Activated T-cell treated with anti-CD3 and anti-CD28 coated beads, Interleukin-2, amount 50 U/mL, for 24 hours (primary cell): ENCODE measurements around the gene CDH12.
"Not testable (repeated sequence)": the region's sequence is repeated elsewhere in the genome, so short reads cannot be mapped to it uniquely, and the experiment has no call there.

Experiments
- DNase-seq: peaks from one replicate; pipeline ENCODE4 v3.0.0-alpha.2; 2020
- H3K27ac Mint-ChIP-seq: 2 replicates; pipeline ENCODE4 v1.8.0; 2020; ENCODE audit warnings: mild to moderate bottlenecking, mixed read lengths
- H3K27me3 Mint-ChIP-seq: 2 replicates; pipeline ENCODE4 v1.8.0; 2020; ENCODE audit warnings: mixed read lengths
- H3K36me3 Mint-ChIP-seq: 2 replicates; pipeline ENCODE4 v1.8.0; 2020; ENCODE audit warnings: low read depth, mixed read lengths
- H3K4me1 Mint-ChIP-seq: 2 replicates; pipeline ENCODE4 v1.8.0; 2020; ENCODE audit warnings: low read depth, mixed read lengths
- H3K4me3 Mint-ChIP-seq: 2 replicates; pipeline ENCODE4 v1.8.0; 2020; ENCODE audit warnings: mild to moderate bottlenecking, moderate library complexity, mixed read lengths
- H3K9me3 Mint-ChIP-seq: 2 replicates; pipeline ENCODE4 v1.8.0; 2020; ENCODE audit warnings: mixed read lengths

Gene CDH12

GRCh38 chr5:22852807-22853660 lies at the start of gene CDH12:
TSS of gene CDH12 (minus strand) at chr5:22853344.
- Mint-ChIP-seq H3K4me1 (peaks cover 5% of the 10 kb centered on the region), H3K9me3 (peaks cover 8% of the 10 kb centered on the region), H3K4me3 (peak within 1 kb of the TSS; percentile 51), H3K36me3 (no peaks in the 10 kb centered on the region), H3K27me3 (peaks cover 2% of the 10 kb centered on the region), H3K27ac (no peak within 1 kb of the TSS)
- no peak for DNase-seq

- Mint-ChIP-seq H3K4me3 (no peak overlapping the region), H3K36me3 (no peaks in the 10 kb centered on the region), H3K27ac (no peak overlapping the region), H3K27me3 (no peaks in the 10 kb centered on the region), H3K4me1 (no peaks in the 10 kb centered on the region), H3K9me3 (peaks cover 10% of the 10 kb centered on the region)
- no peak for DNase-seq
Observed at GRCh38 chr5:22901885-22902284, 48.7 kb upstream of the CDH12 start.

GRCh38 chr5:22900801-22901310 lies 47.7 kb upstream of the CDH12 start:
- DNase-seq, result no peak
- H3K4me1 Mint-ChIP-seq, result no peaks in the 10 kb centered on the region
- no peak overlapping the region for H3K4me3 Mint-ChIP-seq
- H3K27me3 Mint-ChIP-seq, result no peaks in the 10 kb centered on the region
- H3K9me3 Mint-ChIP-seq, result peaks cover 10% of the 10 kb centered on the region
- no peak overlapping the region for H3K27ac Mint-ChIP-seq
- H3K36me3 Mint-ChIP-seq, result no peaks in the 10 kb centered on the region

GRCh38 chr5:22899341-22899740 lies 46.2 kb upstream of the CDH12 start:
- Mint-ChIP-seq H3K9me3 (peaks cover 11% of the 10 kb centered on the region), H3K4me1 (no peaks in the 10 kb centered on the region)

GRCh38 chr5:22896152-22896551 lies 43.0 kb upstream of the CDH12 start:
- Mint-ChIP-seq H3K27me3 (no peaks in the 10 kb centered on the region), H3K4me3 (no peak overlapping the region), H3K36me3 (no peaks in the 10 kb centered on the region), H3K4me1 (no peaks in the 10 kb centered on the region), H3K27ac (no peak overlapping the region), H3K9me3 (peaks cover 17% of the 10 kb centered on the region)
- no peak for DNase-seq

More at GRCh38 chr5:22899341-22899740, 46.2 kb upstream of the CDH12 start:
- Mint-ChIP-seq H3K36me3 (no peaks in the 10 kb centered on the region), H3K4me3 (no peak overlapping the region), H3K27ac (no peak overlapping the region), H3K27me3 (no peaks in the 10 kb centered on the region)
- DNase-seq, result no peak

- Mint-ChIP-seq H3K27me3 (no peaks in the 10 kb centered on the region), H3K9me3 (peaks cover 19% of the 10 kb centered on the region), H3K4me1 (no peaks in the 10 kb centered on the region), H3K36me3 (no peaks in the 10 kb centered on the region), H3K4me3 (no peak overlapping the region), H3K27ac (no peak overlapping the region)
- no peak for DNase-seq
Observed at GRCh38 chr5:22892441-22892840, 39.3 kb upstream of the CDH12 start.

- H3K9me3 Mint-ChIP-seq, result peaks cover 19% of the 10 kb centered on the region
Observed at GRCh38 chr5:22889720-22890119, 36.6 kb upstream of the CDH12 start.

GRCh38 chr5:22887566-22887965 lies 34.4 kb upstream of the CDH12 start:
- Mint-ChIP-seq H3K36me3 (no peaks in the 10 kb centered on the region), H3K4me1 (no peaks in the 10 kb centered on the region), H3K4me3 (no peak overlapping the region), H3K27me3 (no peaks in the 10 kb centered on the region), H3K27ac (no peak overlapping the region), H3K9me3 (peaks cover 20% of the 10 kb centered on the region)
- DNase-seq, result no peak

More at GRCh38 chr5:22889720-22890119, 36.6 kb upstream of the CDH12 start:
- Mint-ChIP-seq H3K36me3 (no peaks in the 10 kb centered on the region), H3K27ac (no peak overlapping the region), H3K4me1 (no peaks in the 10 kb centered on the region), H3K27me3 (no peaks in the 10 kb centered on the region), H3K4me3 (no peak overlapping the region)
- no peak for DNase-seq

GRCh38 chr5:22858911-22859310 lies 5.8 kb upstream of the CDH12 start:
- H3K4me3 Mint-ChIP-seq, H3K27me3 Mint-ChIP-seq, DNase-seq, H3K4me1 Mint-ChIP-seq, H3K36me3 Mint-ChIP-seq, H3K27ac Mint-ChIP-seq, H3K9me3 Mint-ChIP-seq: not testable (repeated sequence)

GRCh38 chr5:22855824-22856223 lies 2.7 kb upstream of the CDH12 start:
- peaks cover 5% of the 10 kb centered on the region for H3K4me1 Mint-ChIP-seq
- H3K9me3 Mint-ChIP-seq, result peaks cover 2% of the 10 kb centered on the region
- peaks cover 2% of the 10 kb centered on the region for H3K27me3 Mint-ChIP-seq
- H3K36me3 Mint-ChIP-seq, result no peaks in the 10 kb centered on the region
- no peak overlapping the region for H3K4me3 Mint-ChIP-seq
- no peak for DNase-seq
- H3K27ac Mint-ChIP-seq, result no peak overlapping the region

GRCh38 chr5:22850981-22851380 lies 2.2 kb downstream of the CDH12 start:
- no peak for DNase-seq
- no peaks in the 10 kb centered on the region for H3K36me3 Mint-ChIP-seq
- H3K4me1 Mint-ChIP-seq, result peaks cover 5% of the 10 kb centered on the region
- no peak overlapping the region for H3K4me3 Mint-ChIP-seq
- H3K27ac Mint-ChIP-seq, result no peak overlapping the region
- H3K9me3 Mint-ChIP-seq, result peaks cover 10% of the 10 kb centered on the region
- H3K27me3 Mint-ChIP-seq, result peaks cover 2% of the 10 kb centered on the region

GRCh38 chr5:22846693-22847092 lies 6.5 kb downstream of the CDH12 start:
- no peak for DNase-seq
- no peaks in the 10 kb centered on the region for H3K36me3 Mint-ChIP-seq
- no peak overlapping the region for H3K4me3 Mint-ChIP-seq
- no peak overlapping the region for H3K27ac Mint-ChIP-seq
- H3K27me3 Mint-ChIP-seq, result no peaks in the 10 kb centered on the region
- peaks cover 10% of the 10 kb centered on the region for H3K9me3 Mint-ChIP-seq
- H3K4me1 Mint-ChIP-seq, result no peaks in the 10 kb centered on the region

GRCh38 chr5:22844636-22845035 lies 8.5 kb downstream of the CDH12 start:
- Mint-ChIP-seq H3K4me3 (no peak overlapping the region), H3K9me3 (peaks cover 18% of the 10 kb centered on the region), H3K27ac (no peak overlapping the region), H3K4me1 (no peaks in the 10 kb centered on the region), H3K27me3 (no peaks in the 10 kb centered on the region), H3K36me3 (no peaks in the 10 kb centered on the region)
- no peak for DNase-seq

GRCh38 chr5:22844155-22844554 lies 9.0 kb downstream of the CDH12 start:
- no peaks in the 10 kb centered on the region for H3K36me3 Mint-ChIP-seq
- H3K4me1 Mint-ChIP-seq, result no peaks in the 10 kb centered on the region
- H3K27ac Mint-ChIP-seq, result no peak overlapping the region
- H3K4me3 Mint-ChIP-seq, result no peak overlapping the region
- H3K9me3 Mint-ChIP-seq, result peaks cover 18% of the 10 kb centered on the region
- DNase-seq, result no peak
- H3K27me3 Mint-ChIP-seq, result no peaks in the 10 kb centered on the region

GRCh38 chr5:22842574-22842973 lies 10.6 kb downstream of the CDH12 start:
- no peak overlapping the region for H3K27ac Mint-ChIP-seq
- H3K27me3 Mint-ChIP-seq, result no peaks in the 10 kb centered on the region
- no peaks in the 10 kb centered on the region for H3K4me1 Mint-ChIP-seq
- peaks cover 13% of the 10 kb centered on the region for H3K9me3 Mint-ChIP-seq
- H3K4me3 Mint-ChIP-seq, result no peak overlapping the region
- DNase-seq, result no peak
- no peaks in the 10 kb centered on the region for H3K36me3 Mint-ChIP-seq
